Measurements from ENCODE around the gene SATB1. TPM values are rescaled to one million over a fixed set of nuclear protein-coding genes. Genes with fewer than 3 reads are reported as not detected.

Gene SATB1
- total RNA-seq, 3 donors from 2014 or later (not counting 1 experiment from before 2014, with no cell fraction given): 137 to 162 (median 151) TPM

DNA sequence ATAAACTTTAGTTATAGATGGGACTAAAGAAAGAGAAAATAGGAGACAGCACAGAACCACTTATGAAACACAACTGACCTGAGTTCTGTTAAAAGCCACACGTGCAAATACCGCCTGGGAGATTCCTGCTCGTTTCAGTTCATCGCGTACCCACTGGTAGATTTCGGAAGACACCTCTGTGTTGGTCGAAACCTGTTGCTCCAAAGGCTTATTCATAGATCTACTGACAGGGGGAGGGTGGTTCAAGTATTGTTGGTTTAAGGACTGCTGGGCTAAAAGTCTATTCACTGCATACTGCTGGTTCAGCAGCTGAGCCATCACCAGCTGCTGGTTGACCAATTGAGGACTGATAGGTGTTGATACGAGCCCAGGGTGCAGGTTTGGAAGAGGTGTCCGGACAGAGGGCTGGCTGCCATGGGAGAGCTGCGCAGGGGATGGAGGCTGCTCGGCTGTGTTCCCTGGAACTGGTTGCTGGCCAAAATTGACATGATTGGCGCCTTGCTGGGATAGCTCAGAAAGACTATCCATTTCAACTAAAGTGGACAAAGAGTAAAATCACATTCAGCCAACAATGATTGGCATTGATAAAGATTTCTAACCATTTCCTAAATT is 30.6 kb downstream of the SATB1 start:
- TF ChIP-seq, protein P1, sequence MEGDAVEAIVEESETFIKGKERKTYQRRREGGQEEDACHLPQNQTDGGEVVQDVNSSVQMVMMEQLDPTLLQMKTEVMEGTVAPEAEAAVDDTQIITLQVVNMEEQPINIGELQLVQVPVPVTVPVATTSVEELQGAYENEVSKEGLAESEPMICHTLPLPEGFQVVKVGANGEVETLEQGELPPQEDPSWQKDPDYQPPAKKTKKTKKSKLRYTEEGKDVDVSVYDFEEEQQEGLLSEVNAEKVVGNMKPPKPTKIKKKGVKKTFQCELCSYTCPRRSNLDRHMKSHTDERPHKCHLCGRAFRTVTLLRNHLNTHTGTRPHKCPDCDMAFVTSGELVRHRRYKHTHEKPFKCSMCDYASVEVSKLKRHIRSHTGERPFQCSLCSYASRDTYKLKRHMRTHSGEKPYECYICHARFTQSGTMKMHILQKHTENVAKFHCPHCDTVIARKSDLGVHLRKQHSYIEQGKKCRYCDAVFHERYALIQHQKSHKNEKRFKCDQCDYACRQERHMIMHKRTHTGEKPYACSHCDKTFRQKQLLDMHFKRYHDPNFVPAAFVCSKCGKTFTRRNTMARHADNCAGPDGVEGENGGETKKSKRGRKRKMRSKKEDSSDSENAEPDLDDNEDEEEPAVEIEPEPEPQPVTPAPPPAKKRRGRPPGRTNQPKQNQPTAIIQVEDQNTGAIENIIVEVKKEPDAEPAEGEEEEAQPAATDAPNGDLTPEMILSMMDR (IDR thresholded peaks at IDR 0.05): no peak
- no peak overlapping the region for H3K4me3 Mint-ChIP-seq
- H3K27me3 Mint-ChIP-seq (ENCODE audit: low read depth in 2 of 2): no peaks in the 10 kb centered on the region
- DNase-seq (peak in 1 of 2 donors; percentile 30), ATAC-seq (no peak)
- Histone ChIP-seq H3K27ac (ENCODE audit: low read length) (no peak overlapping the region), H3K36me3 (ENCODE audit: control insufficient read depth, insufficient read depth, low read length) (peaks cover 60% of the 10 kb centered on the region), H3K27me3 (ENCODE audit: control insufficient read depth, insufficient read depth, low read length) (no peaks in the 10 kb centered on the region), H3K9me3 (ENCODE audit: control insufficient read depth, insufficient read depth, low read length) (no peaks in the 10 kb centered on the region), H3K4me1 (ENCODE audit: control insufficient read depth, insufficient read depth, low read length) (no peaks in the 10 kb centered on the region), H3K4me3 (ENCODE audit: low read length) (no peak overlapping the region)
- intact Hi-C loops (cut with micrococcal nuclease): loop anchor here (10.0 kb wide), 1 partner anchor 180 kb away; no protein-coding TSS in a partner anchor
- H3K9me3 Mint-ChIP-seq: no peaks in the 10 kb centered on the region
- H3K36me3 Mint-ChIP-seq: peaks cover 18% of the 10 kb centered on the region
- WGBS (ENCODE audit: insufficient coverage): 97% methylated on average over 12 of the region's 12 CpGs
- H3K27ac Mint-ChIP-seq: peak overlapping the region; percentile 33 to 34
- H3K4me1 Mint-ChIP-seq: peaks cover 32 to 35% of the 10 kb centered on the region in 2 donors

DNA sequence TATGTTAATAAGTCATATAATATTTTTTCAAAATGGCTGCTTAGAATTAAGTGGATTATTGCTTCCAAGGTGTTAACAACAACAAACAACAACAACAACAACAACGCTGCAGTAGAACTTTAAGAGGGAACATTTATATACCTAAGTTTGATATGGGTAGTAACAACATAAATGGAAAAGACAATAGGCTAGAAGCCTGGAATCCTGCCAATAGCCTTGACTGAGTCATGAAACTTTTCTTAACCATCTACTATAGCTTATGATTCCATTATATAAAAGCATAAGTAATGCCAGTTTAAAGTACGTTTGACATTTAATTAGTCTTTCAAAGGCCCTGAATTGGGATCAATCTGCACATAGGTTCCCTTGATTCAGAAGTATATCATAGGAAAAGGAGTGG is 31.2 kb downstream of the SATB1 start:
- peak in 1 of 2 donors; percentile 38 for DNase-seq
- Mint-ChIP-seq H3K27ac (peak overlapping the region in 1 of 2 donors; percentile 33), H3K4me3 (no peak overlapping the region), H3K27me3 (ENCODE audit: low read depth in 2 of 2) (no peaks in the 10 kb centered on the region), H3K4me1 (peaks cover 27 to 31% of the 10 kb centered on the region in 2 donors), H3K9me3 (no peaks in the 10 kb centered on the region), H3K36me3 (peaks cover 12% of the 10 kb centered on the region)
- no peaks in the 10 kb centered on the region for H3K4me1 ChIP-seq (ENCODE audit: control insufficient read depth, insufficient read depth, low read length)
- no peaks in the 10 kb centered on the region for H3K9me3 ChIP-seq (ENCODE audit: control insufficient read depth, insufficient read depth, low read length)
- WGBS (ENCODE audit: insufficient coverage): 86% methylated on average over 1 of the region's 2 CpGs
- intact Hi-C loops (cut with micrococcal nuclease): loop anchor here (10.0 kb wide), 1 partner anchor 179 kb away; no protein-coding TSS in a partner anchor
- ATAC-seq: no peak
- no peaks in the 10 kb centered on the region for H3K27me3 ChIP-seq (ENCODE audit: control insufficient read depth, insufficient read depth, low read length)
- no peak overlapping the region for H3K4me3 ChIP-seq (ENCODE audit: low read length)
- peaks cover 61% of the 10 kb centered on the region for H3K36me3 ChIP-seq (ENCODE audit: control insufficient read depth, insufficient read depth, low read length)
- no peak overlapping the region for H3K27ac ChIP-seq (ENCODE audit: low read length)
- TF ChIP-seq, protein P1 (IDR thresholded peaks at IDR 0.05): no peak

DNA sequence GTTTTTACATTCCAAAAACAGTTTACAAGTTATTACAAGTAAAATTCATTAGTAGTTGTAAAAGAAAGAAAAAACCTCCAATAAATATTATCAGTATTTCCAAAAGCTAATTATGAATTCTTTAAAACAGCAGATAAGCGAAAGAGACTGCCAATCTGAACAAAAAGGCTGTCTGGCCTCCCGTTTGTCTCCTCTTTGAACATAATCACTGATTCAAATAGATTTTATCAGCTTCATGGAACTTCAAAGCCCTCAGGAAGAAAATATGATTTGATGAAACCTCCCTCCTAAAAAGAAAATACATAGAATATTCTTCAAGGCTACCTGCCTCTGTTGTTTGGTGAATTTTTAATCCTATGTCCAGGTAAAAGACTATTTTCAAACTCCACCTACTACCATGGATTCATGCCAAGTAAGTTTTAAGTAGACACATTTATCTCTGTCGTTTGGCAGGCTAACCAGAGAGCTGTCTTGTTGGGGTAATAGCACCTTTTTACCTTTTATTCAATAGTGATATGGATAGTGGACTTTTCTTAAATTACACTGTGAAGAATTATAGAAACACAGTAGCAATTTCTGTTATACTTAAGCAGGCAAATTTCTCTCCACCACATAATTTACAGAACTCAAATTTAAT is 35.0 kb downstream of the SATB1 start:
- Mint-ChIP-seq H3K27ac (peak overlapping the region; percentile 7 to 69), H3K9me3 (no peaks in the 10 kb centered on the region), H3K4me1 (peaks cover 19 to 22% of the 10 kb centered on the region in 2 donors), H3K36me3 (peaks cover 12% of the 10 kb centered on the region), H3K27me3 (ENCODE audit: low read depth in 2 of 2) (no peaks in the 10 kb centered on the region), H3K4me3 (no peak overlapping the region)
- TF ChIP-seq, protein P1 (IDR thresholded peaks at IDR 0.05): no peak
- H3K27ac ChIP-seq (ENCODE audit: low read length): no peak overlapping the region
- intact Hi-C loops (cut with micrococcal nuclease): loop anchor here (10.0 kb wide), 1 partner anchor 175 kb away; no protein-coding TSS in a partner anchor
- H3K9me3 ChIP-seq (ENCODE audit: control insufficient read depth, insufficient read depth, low read length): no peaks in the 10 kb centered on the region
- H3K4me1 ChIP-seq (ENCODE audit: control insufficient read depth, insufficient read depth, low read length): no peaks in the 10 kb centered on the region
- DNase-seq (no peak), ATAC-seq (no peak)
- H3K4me3 ChIP-seq (ENCODE audit: low read length): no peak overlapping the region
- peaks cover 61% of the 10 kb centered on the region for H3K36me3 ChIP-seq (ENCODE audit: control insufficient read depth, insufficient read depth, low read length)
- no peaks in the 10 kb centered on the region for H3K27me3 ChIP-seq (ENCODE audit: control insufficient read depth, insufficient read depth, low read length)
- WGBS (ENCODE audit: insufficient coverage): 86% methylated on average over 2 of the region's 3 CpGs
